ENCODE measurements around the gene PES1.

Gene PES1

GRCh38 chr22:30586414-30586813, 5.3 kb downstream of the PES1 start:
- no peak for TF ChIP-seq CTCF (IDR thresholded peaks at IDR 0.05; ENCODE audit: insufficient read depth, missing control alignments)
- FAIRE-seq, result no peak
- DNase-seq (ENCODE audit: insufficient read length, low spot score), result no peak

GRCh38 chr22:30584441-30584840, 7.3 kb downstream of the PES1 start:
- FAIRE-seq, result no peak
- no peak for DNase-seq (ENCODE audit: insufficient read length, low spot score)
- no peak for TF ChIP-seq CTCF (IDR thresholded peaks at IDR 0.05; ENCODE audit: insufficient read depth, missing control alignments)

- FAIRE-seq, result no peak
- no peak for TF ChIP-seq CTCF (IDR thresholded peaks at IDR 0.05; ENCODE audit: insufficient read depth, missing control alignments)
- no peak for DNase-seq (ENCODE audit: insufficient read length, low spot score)
Measured at GRCh38 chr22:30582788-30583545, 8.7 kb downstream of the PES1 start.

GRCh38 chr22:30582051-30582450, 9.7 kb downstream of the PES1 start:
- no peak for TF ChIP-seq CTCF (IDR thresholded peaks at IDR 0.05; ENCODE audit: insufficient read depth, missing control alignments)
- FAIRE-seq (no peak), DNase-seq (ENCODE audit: insufficient read length, low spot score) (no peak)

- no peak for TF ChIP-seq CTCF (IDR thresholded peaks at IDR 0.05; ENCODE audit: insufficient read depth, missing control alignments)
- DNase-seq (ENCODE audit: insufficient read length, low spot score) (no peak), FAIRE-seq (no peak)
Measured at GRCh38 chr22:30580896-30581295, 10.8 kb downstream of the PES1 start.

GRCh38 chr22:30578481-30578880, 13.2 kb downstream of the PES1 start:
- no peak for TF ChIP-seq CTCF (IDR thresholded peaks at IDR 0.05; ENCODE audit: insufficient read depth, missing control alignments)
- no peak for FAIRE-seq
- no peak for DNase-seq (ENCODE audit: insufficient read length, low spot score)

GRCh38 chr22:30575859-30576258, 15.9 kb downstream of the PES1 start:
- DNase-seq (ENCODE audit: insufficient read length, low spot score), result no peak
- FAIRE-seq, result no peak
- TF ChIP-seq CTCF (IDR thresholded peaks at IDR 0.05; ENCODE audit: insufficient read depth, missing control alignments), result no peak
